PC-3 (cell line): ENCODE results near the gene PNN. TPM values are rescaled to one million over a fixed set of nuclear protein-coding genes. Genes with fewer than 3 reads are reported as not detected.

Experiments used
- ATAC-seq: fragments of 200-7000 bp; cut with Tn5 transposase; 2 replicates; pipeline ENCODE4 v1.9.1; 2020; ENCODE audit warnings: mild to moderate bottlenecking, moderate library complexity
- BruUV-seq: library from RNA; stranded (reverse); fragments of 400-500 nt; replicated peaks from 2 replicates; lab custom pipeline; 2021; lab: Mats Ljungman, UMichigan
- CTCF ChIA-PET: fragments of 300-600 bp; sonication (Branson Sonifier 250); formaldehyde crosslinking; loops from one replicate; lab custom pipeline; 2022; ENCODE audit warnings: antibody characterized with exemption; lab: Charles Lee
- POLR2A ChIA-PET: fragments of 300-600 bp; sonication (Branson Sonifier 250); formaldehyde crosslinking; loops from one replicate; lab custom pipeline; 2022; ENCODE audit warnings: antibody characterized with exemption; ENCODE audit not compliant: unreplicated experiment; lab: Charles Lee
- DNase-seq: peaks from one replicate; pipeline ENCODE4 v3.0.0-alpha.2; 2015
- H2AFZ ChIP-seq: fragments of 300-600 bp; sonication (generic); 2 replicates; pipeline ENCODE4 v1.6.0; 2016; ENCODE audit warnings: antibody characterized with exemption, low read length
- H3F3A ChIP-seq: fragments of 300-600 bp; sonication (generic); one replicate; pipeline ENCODE4 v1.6.0; 2017; ENCODE audit warnings: antibody characterized with exemption, low read length, control low read depth, mild to moderate bottlenecking; ENCODE audit not compliant: unreplicated experiment
- H3K27ac ChIP-seq: fragments of 300-600 bp; sonication (generic); 2 replicates; pipeline ENCODE4 v1.5.1; 2016; ENCODE audit warnings: mild to moderate bottlenecking, low read length
- H3K27me3 ChIP-seq: fragments of 300-600 bp; sonication (generic); 2 replicates; pipeline ENCODE4 v1.6.1; 2016; ENCODE audit warnings: low read length, mixed read lengths
- H3K36me3 ChIP-seq: fragments of 300-600 bp; sonication (generic); 2 replicates; pipeline ENCODE4 v1.6.1; 2016; ENCODE audit warnings: low read depth, mixed run types, low read length, mixed read lengths
- H3K4me1 ChIP-seq: fragments of 300-600 bp; sonication (generic); 2 replicates; pipeline ENCODE4 v1.5.1; 2016; ENCODE audit warnings: low read length; ENCODE audit not compliant: insufficient read depth
- H3K4me2 ChIP-seq: fragments of 300-600 bp; sonication (generic); 2 replicates; pipeline ENCODE4 v1.6.0; 2016; ENCODE audit warnings: low read length
- H3K4me3 ChIP-seq: fragments of 300-600 bp; sonication (generic); 2 replicates; pipeline ENCODE4 v1.5.1; 2016; ENCODE audit warnings: mild to moderate bottlenecking, low read length, mixed read lengths
- H3K79me2 ChIP-seq: fragments of 300-600 bp; sonication (generic); 2 replicates; pipeline ENCODE4 v1.6.1; 2017; ENCODE audit warnings: low read length, mixed read lengths
- H3K9ac ChIP-seq: fragments of 300-600 bp; sonication (generic); 2 replicates; pipeline ENCODE4 v1.6.0; 2016; ENCODE audit warnings: mild to moderate bottlenecking, low read length
- H3K9me2 ChIP-seq: fragments of 300-600 bp; sonication (generic); replicated peaks from 2 replicates; pipeline ENCODE4 v1.6.1; 2016; ENCODE audit warnings: mixed run types, low read length, mixed read lengths
- H3K9me3 ChIP-seq: fragments of 300-600 bp; sonication (generic); 2 replicates; pipeline ENCODE4 v1.6.1; 2016; ENCODE audit warnings: low read length, mixed read lengths
- H4K20me1 ChIP-seq: fragments of 300-600 bp; sonication (generic); 2 replicates; pipeline ENCODE4 v1.6.1; 2016; ENCODE audit warnings: low read length, mixed read lengths
- CTCF ChIP-seq: fragments of 300-600 bp; sonication (generic); conservative IDR thresholded peaks from 2 replicates; pipeline ENCODE4 v1.5.1; 2017; ENCODE audit warnings: antibody characterized with exemption, low read depth, mild to moderate bottlenecking, low read length
- EZH2 ChIP-seq: fragments of 300-600 bp; sonication (generic); IDR thresholded peaks from one replicate; pipeline ENCODE4 v1.6.1; 2017; ENCODE audit warnings: antibody characterized with exemption, mild to moderate bottlenecking, low read length; ENCODE audit not compliant: unreplicated experiment
- EZH2phosphoT487 ChIP-seq: fragments of 300-600 bp; sonication (generic); IDR thresholded peaks from 2 replicates; pipeline ENCODE4 v1.6.1; 2018; ENCODE audit warnings: mild to moderate bottlenecking, antibody characterized with exemption, low read length, borderline replicate concordance
- intact Hi-C: fragments of 100-400 bp; cut with micrococcal nuclease; formaldehyde crosslinking; loops from 2 replicates; pipeline ENCODE4 v1.9.0; 2023
- total RNA-seq: library from RNA; depleted of rRNA; stranded (reverse); fragments of >200 nt; gene quantifications from 2 replicates; pipeline ENCODE4 v1.2.3, GENCODE V29; 2014

The PNN gene
- total RNA-seq, 1 experiment from 2014 or later: 36.7 TPM

GRCh38 chr14:39177168-39177545, 2.1 kb downstream of the PNN start:
- peaks cover 63% of the 10 kb centered on the region for H3K79me2 ChIP-seq
- intact Hi-C loops: no loop called here
- H3F3A ChIP-seq: peaks cover 13% of the 10 kb centered on the region
- ChIA-PET CTCF (no interaction called here), POLR2A (no interaction called here)
- no peak overlapping the region for H2AFZ ChIP-seq
- no peak for ATAC-seq
- no peaks in the 10 kb centered on the region for H3K9me3 ChIP-seq
- H3K4me2 ChIP-seq: peak overlapping the region; percentile 93
- H3K4me3 ChIP-seq: peak overlapping the region; percentile 96
- BruUV-seq: no TSS peak
- no peak overlapping the region for H3K27ac ChIP-seq
- no peaks in the 10 kb centered on the region for H3K9me2 ChIP-seq
- no peak overlapping the region for H3K9ac ChIP-seq
- DNase-seq: no peak
- peaks cover 64% of the 10 kb centered on the region for H3K36me3 ChIP-seq
- TF ChIP-seq EZH2 (no peak), EZH2phosphoT487 (no peak), CTCF (no peak)
- H3K4me1 ChIP-seq: peaks cover 10% of the 10 kb centered on the region
- no peaks in the 10 kb centered on the region for H3K27me3 ChIP-seq
- peaks cover 43% of the 10 kb centered on the region for H4K20me1 ChIP-seq

GRCh38 chr14:39179042-39179441, 4.0 kb downstream of the PNN start:
- Histone ChIP-seq H3F3A (peaks cover 25% of the 10 kb centered on the region), H3K4me1 (peaks cover 10% of the 10 kb centered on the region), H3K27me3 (no peaks in the 10 kb centered on the region), H4K20me1 (peaks cover 50% of the 10 kb centered on the region), H3K36me3 (peaks cover 78% of the 10 kb centered on the region), H3K27ac (no peak overlapping the region), H3K9me3 (no peaks in the 10 kb centered on the region), H3K4me2 (no peak overlapping the region; the same call in 1 of the 2 replicates), H2AFZ (no peak overlapping the region), H3K4me3 (no peak overlapping the region), H3K9me2 (no peaks in the 10 kb centered on the region), H3K9ac (no peak overlapping the region), H3K79me2 (peaks cover 63% of the 10 kb centered on the region)
- ChIA-PET POLR2A (no interaction called here), CTCF (no interaction called here)
- no TSS peak for BruUV-seq
- TF ChIP-seq CTCF: no peak
- no peak for TF ChIP-seq EZH2phosphoT487
- no peak for TF ChIP-seq EZH2
- intact Hi-C loops: no loop called here
- no peak for DNase-seq
- no peak for ATAC-seq

- no TSS peak for BruUV-seq
- Histone ChIP-seq H3K4me2 (no peak overlapping the region), H4K20me1 (peaks cover 49% of the 10 kb centered on the region), H3K79me2 (peaks cover 57% of the 10 kb centered on the region), H2AFZ (no peak overlapping the region), H3K9ac (no peak overlapping the region), H3K27me3 (no peaks in the 10 kb centered on the region), H3K4me1 (peaks cover 10% of the 10 kb centered on the region), H3K9me2 (no peaks in the 10 kb centered on the region), H3K27ac (no peak overlapping the region), H3K4me3 (no peak overlapping the region), H3F3A (peaks cover 30% of the 10 kb centered on the region), H3K36me3 (peaks cover 81% of the 10 kb centered on the region), H3K9me3 (no peaks in the 10 kb centered on the region)
- ChIA-PET CTCF (no interaction called here), POLR2A (no interaction called here)
- ATAC-seq (no peak), DNase-seq (no peak)
- TF ChIP-seq EZH2phosphoT487 (no peak), CTCF (no peak), EZH2 (no peak)
- intact Hi-C loops: no loop called here
Observed at GRCh38 chr14:39180553-39180952, 5.5 kb downstream of the PNN start.
